Activated T-helper 1 cell treated with anti-CD3 and anti-CD28 coated beads, Interleukin-12 subunit alpha, Interleukin-12 subunit beta, Interleukin-2, Interleukin-4 antibody, amounts not matched to agents 30 ng/mL and 10 ng/mL and 1 ng/mL, durations not matched to agents 14 hours and 24 hours and 36 hours (primary cell): Measurements from ENCODE around the gene UMAD1. TPM values are rescaled to one million over a fixed set of nuclear protein-coding genes. Genes with fewer than 3 reads are reported as not detected.

Experiments used
- DNase-seq: peaks from one replicate; pipeline ENCODE4 v3.0.0; 2021; ENCODE audit warnings: low spot score
- H3K27ac Mint-ChIP-seq: one replicate; pipeline ENCODE4 v1.8.0; 2021; ENCODE audit warnings: mild to moderate bottlenecking, mixed read lengths
- H3K27me3 Mint-ChIP-seq: one replicate; pipeline ENCODE4 v1.8.0; 2022; ENCODE audit warnings: mild to moderate bottlenecking, moderate library complexity, mixed read lengths; ENCODE audit not compliant: insufficient read depth
- H3K36me3 Mint-ChIP-seq: one replicate; pipeline ENCODE4 v1.8.0; 2021; ENCODE audit warnings: low read depth, mixed read lengths
- H3K4me1 Mint-ChIP-seq: one replicate; pipeline ENCODE4 v1.8.0; 2021; ENCODE audit warnings: low read depth, mixed read lengths
- H3K4me3 Mint-ChIP-seq: one replicate; pipeline ENCODE4 v1.8.0; 2021; ENCODE audit warnings: mild to moderate bottlenecking, moderate library complexity, mixed read lengths
- H3K9me3 Mint-ChIP-seq: one replicate; pipeline ENCODE4 v1.8.0; 2021; ENCODE audit warnings: mixed read lengths
- intact Hi-C: fragments of 100-400 bp; cut with micrococcal nuclease; formaldehyde crosslinking; loops from one replicate; pipeline ENCODE4 v1.15.1; 2024
- total RNA-seq: library from RNA; stranded (reverse); gene quantifications from 2 replicates; pipeline ENCODE4 v1.2.3, GENCODE V29; 2022

Gene UMAD1
- total RNA-seq, 1 donor from 2014 or later = 14.2 TPM

DNA sequence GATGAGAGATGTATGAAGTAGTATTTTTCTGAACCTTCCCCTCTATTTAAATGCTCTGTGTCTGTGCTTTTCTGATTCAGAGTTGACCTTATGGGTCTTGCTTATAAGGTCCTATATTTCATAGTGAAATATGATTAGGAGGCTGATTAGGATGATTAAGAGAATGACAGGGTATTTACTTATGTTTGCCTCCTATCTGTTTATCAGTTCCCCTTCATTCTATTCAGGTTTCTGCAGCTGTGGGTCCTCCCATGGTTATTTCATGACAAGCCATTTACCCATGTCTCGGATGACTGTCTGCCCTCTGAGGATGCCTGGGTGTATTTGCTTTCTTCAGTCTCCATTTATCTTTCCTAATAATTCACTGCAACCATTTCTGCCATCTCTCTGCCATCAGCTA, 61.0 kb downstream of the UMAD1 start:
- DNase-seq = no peak
- peaks cover 13% of the 10 kb centered on the region for H3K4me1 Mint-ChIP-seq
- peaks cover under 1% of the 10 kb centered on the region for H3K36me3 Mint-ChIP-seq
- H3K4me3 Mint-ChIP-seq = no peak overlapping the region
- intact Hi-C loops = no loop called here
- no peaks in the 10 kb centered on the region for H3K27me3 Mint-ChIP-seq
- no peak overlapping the region for H3K27ac Mint-ChIP-seq
- H3K9me3 Mint-ChIP-seq = no peaks in the 10 kb centered on the region

DNA sequence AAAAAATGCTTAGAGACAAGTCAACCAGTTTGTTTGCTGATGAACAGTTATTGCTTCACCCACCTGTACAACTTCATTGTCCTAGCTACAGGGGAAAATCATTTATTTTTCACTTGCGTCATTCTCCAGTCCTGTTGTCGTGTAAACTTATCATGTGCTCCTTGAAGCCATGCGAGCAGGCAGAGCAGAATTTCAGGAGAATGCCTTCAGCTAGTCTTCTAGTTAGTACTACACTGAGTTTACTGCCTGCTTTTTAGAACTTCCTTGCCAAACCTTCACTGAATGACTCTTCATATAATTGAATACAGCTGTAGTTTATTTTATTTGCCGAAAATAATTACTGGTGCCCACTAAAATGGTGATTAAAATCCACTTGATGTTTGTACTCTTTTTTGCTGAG, 62.3 kb downstream of the UMAD1 start:
- no peaks in the 10 kb centered on the region for H3K27me3 Mint-ChIP-seq
- no peak overlapping the region for H3K4me3 Mint-ChIP-seq
- no peaks in the 10 kb centered on the region for H3K9me3 Mint-ChIP-seq
- intact Hi-C loops = no loop called here
- DNase-seq = no peak
- H3K36me3 Mint-ChIP-seq = no peaks in the 10 kb centered on the region
- peaks cover 13% of the 10 kb centered on the region for H3K4me1 Mint-ChIP-seq
- no peak overlapping the region for H3K27ac Mint-ChIP-seq

- no peaks in the 10 kb centered on the region for H3K9me3 Mint-ChIP-seq
- H3K4me3 Mint-ChIP-seq = no peak overlapping the region
- H3K27ac Mint-ChIP-seq = no peak overlapping the region
- H3K4me1 Mint-ChIP-seq = peaks cover 13% of the 10 kb centered on the region
- DNase-seq = no peak
- no peaks in the 10 kb centered on the region for H3K27me3 Mint-ChIP-seq
- H3K36me3 Mint-ChIP-seq = no peaks in the 10 kb centered on the region
- intact Hi-C loops = no loop called here
These were observed 62.9 kb downstream of the UMAD1 start for GRCh38 chr7:7703427-7703826.

GRCh38 chr7:7704867-7705266, 64.3 kb downstream of the UMAD1 start:
- H3K4me3 Mint-ChIP-seq = no peak overlapping the region
- peaks cover 2% of the 10 kb centered on the region for H3K36me3 Mint-ChIP-seq
- H3K9me3 Mint-ChIP-seq = no peaks in the 10 kb centered on the region
- H3K27ac Mint-ChIP-seq = no peak overlapping the region
- no peak for DNase-seq
- H3K27me3 Mint-ChIP-seq = peaks cover 5% of the 10 kb centered on the region
- peaks cover 9% of the 10 kb centered on the region for H3K4me1 Mint-ChIP-seq
- intact Hi-C loops = no loop called here

DNA sequence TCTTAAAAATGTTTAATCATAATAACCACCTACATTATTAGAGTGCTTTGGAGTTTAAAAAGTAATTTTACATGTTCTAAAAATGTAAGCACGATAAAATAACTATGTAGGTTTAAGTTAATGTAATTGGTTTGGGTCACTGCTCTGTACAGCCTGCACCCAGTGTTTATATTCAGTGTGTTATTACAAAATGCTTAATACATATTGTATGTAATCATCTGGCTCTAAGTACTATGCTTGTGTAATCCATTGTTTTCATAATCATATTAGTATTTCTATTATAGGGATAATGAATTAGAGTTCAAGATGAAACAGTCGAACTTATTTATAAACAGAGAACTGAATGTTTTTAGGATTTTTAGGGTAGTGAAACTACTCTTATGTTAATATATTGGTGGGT, 64.8 kb downstream of the UMAD1 start:
- Mint-ChIP-seq H3K27me3 (peaks cover 5% of the 10 kb centered on the region), H3K4me3 (no peak overlapping the region), H3K27ac (no peak overlapping the region), H3K36me3 (peaks cover 2% of the 10 kb centered on the region), H3K4me1 (peaks cover 6% of the 10 kb centered on the region), H3K9me3 (no peaks in the 10 kb centered on the region)
- DNase-seq = no peak
- intact Hi-C loops = no loop called here

- Mint-ChIP-seq H3K4me3 (no peak overlapping the region), H3K27me3 (peaks cover 5% of the 10 kb centered on the region), H3K27ac (no peak overlapping the region), H3K36me3 (peaks cover 2% of the 10 kb centered on the region), H3K9me3 (no peaks in the 10 kb centered on the region), H3K4me1 (peaks cover 6% of the 10 kb centered on the region)
- intact Hi-C loops = no loop called here
- DNase-seq = no peak
These were observed 65.6 kb downstream of the UMAD1 start for GRCh38 chr7:7706101-7706511.

GRCh38 chr7:7706556-7707172, 66.1 kb downstream of the UMAD1 start:
- peaks cover 6% of the 10 kb centered on the region for H3K4me1 Mint-ChIP-seq
- no peaks in the 10 kb centered on the region for H3K9me3 Mint-ChIP-seq
- no peak overlapping the region for H3K4me3 Mint-ChIP-seq
- DNase-seq = no peak
- peaks cover 2% of the 10 kb centered on the region for H3K36me3 Mint-ChIP-seq
- H3K27me3 Mint-ChIP-seq = peaks cover 5% of the 10 kb centered on the region
- no peak overlapping the region for H3K27ac Mint-ChIP-seq
- intact Hi-C loops = no loop called here

- no peak for DNase-seq
- peaks cover 6% of the 10 kb centered on the region for H3K4me1 Mint-ChIP-seq
- H3K9me3 Mint-ChIP-seq = no peaks in the 10 kb centered on the region
- no peak overlapping the region for H3K27ac Mint-ChIP-seq
- H3K27me3 Mint-ChIP-seq = peaks cover 5% of the 10 kb centered on the region
- H3K36me3 Mint-ChIP-seq = peaks cover 2% of the 10 kb centered on the region
- intact Hi-C loops = no loop called here
- H3K4me3 Mint-ChIP-seq = no peak overlapping the region
These were observed 66.7 kb downstream of the UMAD1 start for GRCh38 chr7:7707246-7707645.

DNA sequence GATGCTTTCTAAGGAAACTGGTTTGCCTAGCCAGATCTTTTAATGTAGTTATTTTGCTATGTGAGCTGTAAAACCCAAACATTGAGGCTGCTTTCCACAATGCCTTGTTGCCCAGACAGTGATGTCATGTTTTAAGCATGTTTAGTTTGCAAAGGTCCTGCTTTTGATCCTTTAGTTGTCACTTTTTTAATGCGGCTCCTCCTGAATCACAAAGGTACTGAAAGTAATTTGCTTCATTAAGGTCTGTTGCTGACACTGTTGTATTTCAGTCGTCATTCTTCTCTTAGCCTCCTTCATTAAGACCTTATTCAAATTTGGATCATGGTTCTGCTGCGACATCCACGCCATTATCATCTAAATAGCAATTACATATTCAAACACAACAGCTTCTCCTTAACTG, 67.3 kb downstream of the UMAD1 start:
- Mint-ChIP-seq H3K4me1 (peaks cover 9% of the 10 kb centered on the region), H3K27ac (no peak overlapping the region), H3K4me3 (no peak overlapping the region), H3K27me3 (peaks cover 5% of the 10 kb centered on the region), H3K36me3 (peaks cover 2% of the 10 kb centered on the region), H3K9me3 (no peaks in the 10 kb centered on the region)
- DNase-seq = no peak
- intact Hi-C loops = no loop called here

- peaks cover 5% of the 10 kb centered on the region for H3K27me3 Mint-ChIP-seq
- intact Hi-C loops = no loop called here
- H3K9me3 Mint-ChIP-seq = no peaks in the 10 kb centered on the region
- no peak for DNase-seq
- no peak overlapping the region for H3K4me3 Mint-ChIP-seq
- H3K36me3 Mint-ChIP-seq = peaks cover 2% of the 10 kb centered on the region
- H3K4me1 Mint-ChIP-seq = peaks cover 11% of the 10 kb centered on the region
- H3K27ac Mint-ChIP-seq = no peak overlapping the region
These were observed 68.7 kb downstream of the UMAD1 start for GRCh38 chr7:7709291-7709690.

DNA sequence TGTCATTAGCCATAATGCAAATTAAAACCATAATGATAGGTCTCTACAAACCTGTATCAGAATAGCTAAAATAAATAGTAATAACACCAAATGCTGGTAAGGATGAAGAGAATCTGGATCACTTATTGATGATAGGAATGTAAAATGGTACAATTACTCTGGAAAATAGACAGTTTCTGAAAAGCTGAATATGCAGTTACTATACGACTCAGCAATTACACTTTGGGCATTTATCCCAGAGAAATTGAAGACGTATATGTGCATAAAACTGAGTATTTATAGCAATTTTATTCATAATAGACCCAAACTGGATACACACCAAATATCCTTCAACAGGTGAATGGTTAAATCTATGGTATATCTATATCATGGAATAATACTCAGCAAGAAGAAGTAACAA, 69.9 kb downstream of the UMAD1 start:
- H3K4me1 Mint-ChIP-seq = peaks cover 11% of the 10 kb centered on the region
- no peak overlapping the region for H3K4me3 Mint-ChIP-seq
- intact Hi-C loops = no loop called here
- no peak for DNase-seq
- peaks cover 2% of the 10 kb centered on the region for H3K36me3 Mint-ChIP-seq
- no peaks in the 10 kb centered on the region for H3K9me3 Mint-ChIP-seq
- H3K27me3 Mint-ChIP-seq = peaks cover 5% of the 10 kb centered on the region
- no peak overlapping the region for H3K27ac Mint-ChIP-seq

DNA sequence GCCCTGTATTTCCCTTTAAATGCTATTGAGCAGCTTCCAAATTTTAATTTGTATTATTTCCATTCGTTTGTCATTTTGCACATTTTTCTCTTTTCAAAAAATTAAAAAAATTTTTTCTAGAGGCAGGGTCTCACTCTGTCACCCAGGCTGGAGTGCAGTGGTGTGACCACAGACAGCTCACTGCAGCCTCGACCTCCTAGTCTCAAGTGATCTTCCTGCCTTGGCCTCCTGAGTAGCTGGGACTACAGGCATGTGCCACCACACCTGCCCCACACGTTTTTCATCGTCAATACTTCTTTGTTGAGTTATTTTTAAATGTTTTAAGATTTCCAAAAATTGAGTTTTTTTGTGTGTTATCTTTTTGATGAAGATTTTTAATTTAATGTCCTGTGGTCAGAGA, 73.2 kb downstream of the UMAD1 start:
- Mint-ChIP-seq H3K4me3 (no peak overlapping the region), H3K9me3 (no peaks in the 10 kb centered on the region), H3K36me3 (peaks cover under 1% of the 10 kb centered on the region), H3K27me3 (peaks cover 5% of the 10 kb centered on the region), H3K4me1 (peaks cover 9% of the 10 kb centered on the region), H3K27ac (no peak overlapping the region)
- intact Hi-C loops = no loop called here
- DNase-seq = no peak

- Mint-ChIP-seq H3K4me1 (peaks cover 27% of the 10 kb centered on the region), H3K27me3 (peaks cover 2% of the 10 kb centered on the region), H3K4me3 (peak within 1 kb of the TSS; percentile 56), H3K36me3 (peaks cover 6% of the 10 kb centered on the region), H3K9me3 (no peaks in the 10 kb centered on the region), H3K27ac (peak within 1 kb of the TSS; percentile 80)
- no peak for DNase-seq
- intact Hi-C loops = loop anchor here (5.0 kb wide), 5 partner anchors 36 to 254 kb away; partner anchors contain the start of genes MIOS and UMAD1
These were observed 77.9 kb downstream of the UMAD1 start, which contains the start of gene RPA3 for GRCh38 chr7:7718492-7718891. Gene RPA3, minus strand, starts transcription at chr7:7718607. Its CDS starts 78,189 bp downstream, at chr7:7640418.

- Mint-ChIP-seq H3K4me3 (peak overlapping the region; percentile 56), H3K36me3 (peaks cover 6% of the 10 kb centered on the region), H3K27ac (peak overlapping the region; percentile 80), H3K9me3 (no peaks in the 10 kb centered on the region), H3K27me3 (peaks cover 2% of the 10 kb centered on the region), H3K4me1 (peaks cover 27% of the 10 kb centered on the region)
- peak; percentile 50 for DNase-seq
- intact Hi-C loops = loop anchor here (5.0 kb wide), 5 partner anchors 37 to 253 kb away; partner anchors contain the start of genes MIOS and UMAD1
These were observed 78.7 kb downstream of the UMAD1 start for GRCh38 chr7:7719236-7719635.
